ENCODE results near the gene S100A9.
"Not testable (repeated sequence)": the region's sequence is repeated elsewhere in the genome, so short reads cannot be mapped to it uniquely, and the experiment has no call there.

S100A9 gene

GRCh38 chr1:153345187-153346076, 12.2 kb upstream of the S100A9 start:
- DNase-seq (ENCODE audit: low spot score), result no peak

- DNase-seq (ENCODE audit: low spot score), result no peak
Measured at GRCh38 chr1:153346077-153346723, 11.5 kb upstream of the S100A9 start.

DNA sequence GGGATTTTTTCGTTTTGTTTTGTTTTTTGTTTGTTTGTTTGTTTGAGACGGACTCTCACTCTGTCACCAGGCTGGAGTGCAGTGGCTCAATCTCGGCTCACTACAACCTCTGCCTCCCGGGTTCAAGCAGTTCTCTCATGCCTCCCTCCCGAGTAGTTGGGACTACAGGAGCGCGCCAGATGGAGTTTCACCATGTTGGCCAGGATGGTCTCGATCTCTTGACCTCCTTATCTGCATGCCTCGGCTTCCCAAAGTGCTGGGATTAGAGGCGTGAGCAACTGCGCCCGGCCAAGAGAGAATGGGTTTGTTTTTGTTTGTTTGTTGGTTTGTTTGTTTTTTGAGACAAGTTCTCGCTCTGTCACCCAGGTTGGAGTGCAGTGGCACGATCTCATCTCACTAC, 10.6 kb upstream of the S100A9 start:
- DNase-seq (ENCODE audit: low spot score), result not testable (repeated sequence)

GRCh38 chr1:153347856-153348255, 9.8 kb upstream of the S100A9 start:
- no peak for DNase-seq (ENCODE audit: low spot score)

- no peak for DNase-seq (ENCODE audit: low spot score)
Measured at GRCh38 chr1:153348511-153349362, 8.9 kb upstream of the S100A9 start, which contains the start of gene PGLYRP4. TSS of gene PGLYRP4 (minus strand) at chr1:153348841. CDS start at chr1:153347932, 909 bp downstream.

- DNase-seq (ENCODE audit: low spot score), result no peak
Measured at GRCh38 chr1:153349363-153350320, 8.0 kb upstream of the S100A9 start.

GRCh38 chr1:153350321-153350957, 7.2 kb upstream of the S100A9 start:
- no peak for DNase-seq (ENCODE audit: low spot score)

DNA sequence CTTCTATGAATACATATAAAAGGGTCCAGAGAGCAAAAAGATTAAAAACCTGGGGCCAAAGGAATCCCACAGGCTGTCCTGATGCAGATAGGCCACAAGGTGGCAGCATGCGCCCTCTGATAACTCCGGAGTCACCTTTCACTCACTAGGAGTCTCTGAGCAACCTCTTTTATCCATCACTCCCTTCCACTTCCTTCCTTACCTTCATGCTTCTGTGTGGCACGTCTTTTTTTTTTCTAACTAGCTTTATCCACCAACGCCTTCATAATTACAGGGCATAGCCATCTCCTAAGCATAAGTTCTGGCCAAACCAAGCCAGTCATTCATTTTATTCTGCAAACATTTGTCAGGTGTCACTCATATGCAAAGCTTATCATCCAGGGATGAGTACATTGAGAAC, 5.1 kb upstream of the S100A9 start:
- peak; percentile 82 for DNase-seq (ENCODE audit: low spot score)

DNA sequence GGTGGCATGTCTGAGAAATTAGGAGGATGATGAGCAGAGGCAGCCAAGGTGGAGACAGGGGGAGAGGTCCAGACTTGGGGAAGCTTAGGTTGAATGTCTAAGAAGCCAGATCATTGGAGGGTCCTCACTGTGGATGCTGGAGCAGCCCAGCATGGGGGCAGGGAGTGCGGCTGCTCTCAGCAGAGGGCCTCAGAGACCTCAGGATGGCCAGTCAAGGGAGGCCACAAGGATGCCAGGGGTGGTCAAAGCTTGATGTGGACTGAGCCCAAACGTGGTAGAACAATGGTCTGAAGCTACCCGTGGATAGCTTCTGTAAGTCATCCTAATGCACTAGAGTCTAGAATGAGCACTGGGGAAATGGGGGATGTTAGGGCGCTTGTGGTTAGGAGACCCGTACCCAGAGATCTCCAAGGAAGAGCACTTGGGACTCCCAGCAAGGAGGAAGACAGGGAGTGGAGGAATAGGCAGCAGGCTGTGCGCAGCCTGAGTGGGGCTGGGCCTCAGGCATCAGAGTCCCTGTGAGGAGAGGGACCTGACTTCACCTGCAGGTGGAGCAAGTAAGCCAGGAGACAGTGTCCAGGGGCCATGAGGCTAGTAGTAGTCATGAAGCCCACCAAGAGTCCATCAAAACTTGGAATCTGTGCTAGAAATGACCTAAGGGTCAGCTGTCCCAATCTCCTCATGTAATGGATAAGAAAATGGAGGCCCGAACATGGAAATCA, 4.3 kb upstream of the S100A9 start:
- DNase-seq (ENCODE audit: low spot score), result peak; percentile 30

DNA sequence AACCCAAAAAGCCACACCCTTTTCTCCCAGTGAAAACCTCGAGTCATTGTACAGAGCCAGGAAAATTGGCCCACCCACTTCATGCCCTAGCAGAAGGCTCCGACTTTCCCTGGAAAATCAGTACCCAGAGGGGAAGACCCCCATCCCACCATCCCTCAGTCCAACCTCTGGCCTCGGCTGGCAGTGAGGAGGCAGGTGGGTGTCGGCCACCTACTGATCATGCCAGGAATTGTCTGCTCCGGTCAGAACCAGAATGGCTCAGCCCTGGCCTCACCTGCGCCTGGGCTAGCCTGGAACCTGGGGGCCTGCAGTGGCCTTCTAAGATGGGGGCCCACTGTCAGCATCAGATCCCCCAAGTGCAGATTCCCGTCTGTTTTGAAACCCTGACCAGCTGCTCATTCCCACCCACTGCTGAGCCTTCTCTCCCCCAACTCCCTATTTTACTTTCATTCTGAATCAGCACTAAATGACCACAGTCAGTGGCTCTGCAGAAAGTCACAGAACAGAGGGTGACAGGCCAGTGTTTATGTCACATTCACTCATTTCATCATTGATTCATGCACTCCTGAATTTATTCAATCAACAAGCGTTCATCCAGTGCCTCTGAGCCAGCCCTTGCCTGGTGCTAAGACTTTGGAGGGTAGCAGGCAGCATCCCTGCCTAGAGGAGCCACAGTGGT, 3.0 kb upstream of the S100A9 start:
- no peak for DNase-seq (ENCODE audit: low spot score)

DNA sequence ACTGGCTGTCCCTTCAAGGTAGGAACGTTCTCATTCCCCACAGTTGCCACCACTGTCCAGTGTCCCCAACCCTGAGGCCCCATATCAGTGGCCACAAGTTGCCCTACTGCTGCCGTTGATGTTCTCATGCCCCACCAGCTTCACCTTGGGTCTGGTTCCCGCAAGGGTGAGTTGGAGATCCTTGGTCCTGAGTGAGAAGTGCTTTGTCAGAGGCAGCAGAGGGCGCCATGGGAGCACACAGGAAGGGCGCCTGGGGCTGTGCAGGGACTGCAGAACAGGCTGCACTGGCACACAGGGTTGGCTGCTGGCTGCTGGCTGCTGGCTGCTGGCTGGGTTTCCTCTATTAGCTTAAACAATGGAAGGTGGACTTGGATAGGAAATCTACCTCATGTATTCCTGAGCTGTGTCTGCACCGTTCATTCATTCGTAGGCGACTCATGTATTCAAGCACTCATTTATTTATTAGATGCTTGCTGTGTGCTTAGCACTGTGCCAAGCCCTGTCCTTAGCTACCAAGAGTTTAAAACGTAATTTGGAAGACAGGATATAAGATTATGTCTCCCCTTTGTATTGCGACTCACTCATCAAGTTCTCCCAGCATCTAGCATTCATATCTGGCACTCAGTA, 2.1 kb upstream of the S100A9 start:
- peak; percentile 54 for DNase-seq (ENCODE audit: low spot score)

DNA sequence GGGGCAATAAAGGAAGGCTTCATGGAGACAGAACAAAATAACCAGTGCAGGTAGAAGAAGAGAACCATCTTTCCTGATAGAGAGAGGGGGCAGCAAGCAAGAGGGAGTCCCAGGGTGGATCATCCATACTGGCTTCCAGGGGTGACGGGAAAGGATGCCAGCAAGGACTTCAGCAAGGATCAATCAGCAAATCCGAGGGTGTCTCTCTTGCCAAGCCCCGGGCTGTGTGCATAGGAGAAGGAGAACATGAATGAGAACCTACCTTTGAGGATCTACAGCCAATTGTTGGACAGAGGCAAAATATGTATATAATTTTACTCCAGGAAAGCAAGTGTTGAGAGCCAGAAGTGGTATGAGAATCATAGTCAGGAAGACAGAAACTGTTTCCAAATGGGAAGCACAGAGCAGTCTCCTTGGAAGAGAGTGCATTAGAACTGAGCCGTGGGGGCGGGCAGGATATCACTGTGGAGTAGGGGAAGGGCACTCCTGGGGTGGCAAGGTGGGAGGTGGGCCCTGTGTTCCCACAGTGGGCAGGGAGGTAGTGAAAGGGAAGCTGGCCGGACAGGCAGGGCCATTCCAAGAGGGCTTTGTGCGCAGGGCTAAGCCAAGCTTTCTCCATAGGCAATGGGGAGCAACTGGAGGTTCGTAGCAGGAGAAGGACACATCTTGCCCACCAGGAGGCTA, 1.1 kb upstream of the S100A9 start:
- DNase-seq (ENCODE audit: low spot score), result no peak

DNA sequence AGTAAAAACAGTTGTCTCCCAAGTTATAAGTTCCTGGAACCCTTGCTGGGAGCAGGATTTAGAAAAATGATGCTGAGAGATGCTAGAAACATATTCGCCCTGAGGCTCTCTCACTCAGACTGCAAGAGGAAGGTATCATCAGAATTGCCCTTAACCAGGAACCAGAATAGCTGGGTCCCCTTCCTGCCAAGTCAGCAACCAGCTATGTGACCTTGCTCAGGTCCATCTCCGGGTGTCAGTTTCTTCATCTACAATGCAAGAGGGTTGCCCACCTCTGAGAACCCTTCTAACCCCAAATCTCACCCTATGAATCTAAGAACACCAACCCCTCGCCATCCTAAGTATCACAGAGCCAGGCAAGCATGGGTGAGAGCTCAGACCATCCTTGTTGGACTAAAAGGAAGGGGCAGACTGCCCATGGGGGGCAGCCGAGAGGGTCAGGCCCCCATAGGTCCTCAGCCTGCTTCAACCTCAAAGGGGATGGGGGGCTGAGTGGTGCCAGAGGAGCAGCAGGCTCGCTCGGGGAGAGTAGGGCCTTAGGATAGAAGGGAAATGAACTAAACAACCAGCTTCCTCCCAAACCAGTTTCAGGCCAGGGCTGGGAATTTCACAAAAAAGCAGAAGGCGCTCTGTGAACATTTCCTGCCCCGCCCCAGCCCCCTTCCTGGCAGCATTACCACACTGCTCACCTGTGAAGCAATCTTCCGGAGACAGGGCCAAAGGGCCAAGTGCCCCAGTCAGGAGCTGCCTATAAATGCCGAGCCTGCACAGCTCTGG, 390 bp upstream of the S100A9 start:
- no peak for DNase-seq (ENCODE audit: low spot score)

DNA sequence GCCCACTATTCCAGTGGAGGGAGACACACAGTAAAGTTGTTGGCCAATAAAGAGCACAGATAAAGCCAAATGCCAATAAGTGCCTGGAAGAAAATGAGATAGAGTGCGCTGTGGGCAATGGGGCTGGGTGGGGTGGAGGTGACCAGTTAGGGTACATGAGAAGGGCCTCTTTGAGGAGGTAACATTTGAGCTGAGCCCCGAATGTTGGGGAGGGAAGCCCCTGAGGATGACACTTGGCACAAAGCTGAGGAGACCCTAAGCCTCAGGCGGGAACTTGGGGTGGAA, 979 bp downstream of the S100A9 start:
- DNase-seq (ENCODE audit: low spot score), result no peak

DNA sequence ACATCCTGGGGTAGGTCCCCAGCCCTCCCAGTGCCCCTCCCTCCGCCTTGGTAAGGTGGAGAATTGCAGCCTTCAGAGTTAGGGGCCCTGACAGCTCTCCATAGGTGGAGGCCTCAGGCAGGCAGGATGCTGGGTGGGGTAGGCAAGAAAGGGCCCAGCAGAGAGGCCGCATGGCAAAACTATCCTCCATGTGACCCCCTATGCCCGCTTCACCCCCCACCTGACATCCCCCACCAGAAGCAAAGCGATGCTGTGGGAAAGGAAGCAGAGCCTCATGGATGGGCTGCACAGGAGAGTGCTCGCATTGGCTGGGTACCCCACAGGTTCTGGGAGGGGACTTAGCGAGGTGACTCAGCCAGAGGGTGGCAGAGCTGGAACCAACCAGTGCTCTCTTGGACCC, 1.6 kb downstream of the S100A9 start:
- no peak for DNase-seq (ENCODE audit: low spot score)

- DNase-seq (ENCODE audit: low spot score), result no peak
Measured at GRCh38 chr1:153360190-153360589, 2.5 kb downstream of the S100A9 start.

DNA sequence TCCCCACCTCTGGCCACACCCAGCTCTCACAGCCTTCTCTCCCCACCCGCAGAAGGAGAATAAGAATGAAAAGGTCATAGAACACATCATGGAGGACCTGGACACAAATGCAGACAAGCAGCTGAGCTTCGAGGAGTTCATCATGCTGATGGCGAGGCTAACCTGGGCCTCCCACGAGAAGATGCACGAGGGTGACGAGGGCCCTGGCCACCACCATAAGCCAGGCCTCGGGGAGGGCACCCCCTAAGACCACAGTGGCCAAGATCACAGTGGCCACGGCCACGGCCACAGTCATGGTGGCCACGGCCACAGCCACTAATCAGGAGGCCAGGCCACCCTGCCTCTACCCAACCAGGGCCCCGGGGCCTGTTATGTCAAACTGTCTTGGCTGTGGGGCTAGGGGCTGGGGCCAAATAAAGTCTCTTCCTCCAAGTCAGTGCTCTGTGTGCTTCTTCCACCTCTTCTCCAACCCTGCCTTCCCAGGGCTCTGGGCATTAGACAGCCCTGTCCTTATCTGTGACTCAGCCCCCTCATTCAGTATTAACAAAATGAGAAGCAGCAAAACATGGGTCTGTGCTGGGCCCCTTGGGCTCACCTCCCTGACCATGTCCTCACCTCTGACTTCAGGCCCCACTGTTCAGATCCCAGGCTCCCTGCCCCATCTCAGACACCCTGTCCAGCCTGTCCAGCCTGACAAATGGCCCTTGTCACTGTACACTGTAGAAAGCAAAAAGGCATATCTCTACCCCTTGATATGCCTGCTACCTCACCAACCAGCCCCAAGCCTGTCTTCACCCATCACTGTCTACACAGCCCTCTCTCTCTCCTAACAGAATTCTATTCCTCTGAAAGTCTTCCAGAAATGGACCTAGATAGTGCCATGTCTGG, 3.2 kb downstream of the S100A9 start:
- DNase-seq (ENCODE audit: low spot score), result no peak
